HFFc6 (cell line): ENCODE measurements around the gene FAAP20. TPM values are rescaled to one million over a fixed set of nuclear protein-coding genes. Genes with fewer than 3 reads are reported as not detected.

Source experiments
- DNase-seq: peaks from one replicate; pipeline ENCODE4 v3.0.0-alpha.2; 2018
- H3K27ac Mint-ChIP-seq: 2 replicates; pipeline ENCODE4 v1.8.0; 2020; ENCODE audit warnings: mild to moderate bottlenecking, mixed read lengths
- H3K27me3 Mint-ChIP-seq: 2 replicates; pipeline ENCODE4 v1.8.0; 2021; ENCODE audit warnings: mild to moderate bottlenecking, moderate library complexity, mixed read lengths; ENCODE audit not compliant: insufficient read depth
- H3K36me3 Mint-ChIP-seq: 2 replicates; pipeline ENCODE4 v1.8.0; 2021; ENCODE audit warnings: low read depth, mixed read lengths
- H3K4me1 Mint-ChIP-seq: 2 replicates; pipeline ENCODE4 v1.8.0; 2020; ENCODE audit warnings: low read depth, mixed read lengths
- H3K4me3 Mint-ChIP-seq: 2 replicates; pipeline ENCODE4 v1.8.0; 2020; ENCODE audit warnings: mild to moderate bottlenecking, moderate library complexity, mixed read lengths
- H3K9me3 Mint-ChIP-seq: 2 replicates; pipeline ENCODE4 v1.8.0; 2020; ENCODE audit warnings: mild to moderate bottlenecking, mixed read lengths
- CTCF ChIP-seq: fragments of 200-600 bp; sonication (generic); IDR thresholded peaks from 2 replicates; pipeline ENCODE4 v1.5.0; 2021; ENCODE audit warnings: antibody characterized with exemption, mild to moderate bottlenecking
- total RNA-seq, 6 experiments: library from RNA; stranded (reverse); fragmentation: NEBNext Ultra II Directional; extraction: Animal tissue kit (Norgen Biotek cat#: 25700); gene quantifications; 2 replicates in 1 of 6; 3 replicates in 5 of 6; pipeline ENCODE4 v1.2.3, GENCODE V29; 2021

Gene FAAP20
- total RNA-seq, 6 experiments from 2014 or later, result 75.3 to 97.4 (median 82.7) TPM

- Mint-ChIP-seq H3K4me3 (no peak overlapping the region), H3K27me3 (peaks cover 5% of the 10 kb centered on the region), H3K36me3 (peaks cover 7% of the 10 kb centered on the region; the same call in 1 of the 2 replicates), H3K9me3 (no peaks in the 10 kb centered on the region), H3K27ac (no peak overlapping the region), H3K4me1 (peaks cover 7% of the 10 kb centered on the region)
- TF ChIP-seq CTCF, result no peak
- no peak for DNase-seq
Measured at GRCh38 chr1:2178875-2179274, 15.7 kb downstream of the FAAP20 start.

- H3K27me3 Mint-ChIP-seq, result peaks cover 5% of the 10 kb centered on the region
- H3K9me3 Mint-ChIP-seq, result no peaks in the 10 kb centered on the region
- no peak for TF ChIP-seq CTCF
- peaks cover 7% of the 10 kb centered on the region for H3K4me1 Mint-ChIP-seq
- no peak overlapping the region for H3K27ac Mint-ChIP-seq
- peaks cover 7% of the 10 kb centered on the region; the same call in 1 of the 2 replicates for H3K36me3 Mint-ChIP-seq
- no peak for DNase-seq
- H3K4me3 Mint-ChIP-seq, result no peak overlapping the region
Measured at GRCh38 chr1:2177946-2178538, 16.5 kb downstream of the FAAP20 start.

GRCh38 chr1:2177541-2177940 lies 17.0 kb downstream of the FAAP20 start:
- H3K4me3 Mint-ChIP-seq, result no peak overlapping the region

GRCh38 chr1:2176615-2177014 lies 18.0 kb downstream of the FAAP20 start:
- Mint-ChIP-seq H3K27me3 (peaks cover 5% of the 10 kb centered on the region), H3K4me1 (peaks cover 7% of the 10 kb centered on the region), H3K36me3 (peaks cover 7% of the 10 kb centered on the region; the same call in 1 of the 2 replicates), H3K27ac (no peak overlapping the region), H3K4me3 (no peak overlapping the region), H3K9me3 (no peaks in the 10 kb centered on the region)
- TF ChIP-seq CTCF, result no peak
- no peak for DNase-seq

More at GRCh38 chr1:2177541-2177940, 17.0 kb downstream of the FAAP20 start:
- no peak for TF ChIP-seq CTCF
- Mint-ChIP-seq H3K4me1 (peaks cover 7% of the 10 kb centered on the region), H3K27me3 (peaks cover 5% of the 10 kb centered on the region), H3K27ac (no peak overlapping the region), H3K9me3 (no peaks in the 10 kb centered on the region), H3K36me3 (peaks cover 7% of the 10 kb centered on the region; the same call in 1 of the 2 replicates)
- no peak for DNase-seq

- Mint-ChIP-seq H3K4me1 (peaks cover 7% of the 10 kb centered on the region), H3K27me3 (peaks cover 5% of the 10 kb centered on the region), H3K4me3 (no peak overlapping the region), H3K9me3 (no peaks in the 10 kb centered on the region), H3K27ac (no peak overlapping the region), H3K36me3 (peaks cover 7% of the 10 kb centered on the region; the same call in 1 of the 2 replicates)
- no peak for TF ChIP-seq CTCF
- DNase-seq, result no peak
Measured at GRCh38 chr1:2175681-2176454, 18.7 kb downstream of the FAAP20 start.
